ENCODE measurements around the gene F2. TPM values are rescaled to one million over a fixed set of nuclear protein-coding genes. Genes with fewer than 3 reads are reported as not detected.

F2 gene
- total RNA-seq, 2 donors from 2014 or later, result 1.8 TPM; not detected in 1

DNA sequence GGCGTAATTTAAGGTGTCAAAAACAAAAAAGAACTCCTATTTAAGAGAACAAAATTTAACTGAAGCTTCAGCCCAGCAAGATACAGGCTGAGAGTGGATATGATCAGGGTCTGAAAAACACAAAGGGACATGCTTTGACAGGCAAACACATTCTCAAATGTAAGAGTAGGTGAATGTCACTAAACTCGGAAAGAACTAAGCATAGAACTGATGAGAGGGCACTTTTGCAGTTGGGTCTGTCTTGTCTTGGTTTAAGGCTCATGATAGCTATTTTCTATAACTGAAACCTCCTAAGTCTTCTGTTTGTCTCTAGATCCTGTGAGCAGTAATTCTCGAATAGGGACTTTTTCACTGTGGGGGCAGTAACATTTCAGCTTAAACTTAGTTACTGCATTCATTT is 27.0 kb downstream of the F2 start:
- peaks cover 0 to 18% of the 10 kb centered on the region in 2 donors for H3K36me3 ChIP-seq
- 83% methylated on average over 3 of the region's 3 CpGs for WGBS
- intact Hi-C loops (cut with DNase I), result no loop called here
- no peak for TF ChIP-seq POLR2AphosphoS5 (IDR thresholded peaks at IDR 0.05)
- no peak for TF ChIP-seq POLR2A (IDR thresholded peaks at IDR 0.05)
- TF ChIP-seq, protein P1, sequence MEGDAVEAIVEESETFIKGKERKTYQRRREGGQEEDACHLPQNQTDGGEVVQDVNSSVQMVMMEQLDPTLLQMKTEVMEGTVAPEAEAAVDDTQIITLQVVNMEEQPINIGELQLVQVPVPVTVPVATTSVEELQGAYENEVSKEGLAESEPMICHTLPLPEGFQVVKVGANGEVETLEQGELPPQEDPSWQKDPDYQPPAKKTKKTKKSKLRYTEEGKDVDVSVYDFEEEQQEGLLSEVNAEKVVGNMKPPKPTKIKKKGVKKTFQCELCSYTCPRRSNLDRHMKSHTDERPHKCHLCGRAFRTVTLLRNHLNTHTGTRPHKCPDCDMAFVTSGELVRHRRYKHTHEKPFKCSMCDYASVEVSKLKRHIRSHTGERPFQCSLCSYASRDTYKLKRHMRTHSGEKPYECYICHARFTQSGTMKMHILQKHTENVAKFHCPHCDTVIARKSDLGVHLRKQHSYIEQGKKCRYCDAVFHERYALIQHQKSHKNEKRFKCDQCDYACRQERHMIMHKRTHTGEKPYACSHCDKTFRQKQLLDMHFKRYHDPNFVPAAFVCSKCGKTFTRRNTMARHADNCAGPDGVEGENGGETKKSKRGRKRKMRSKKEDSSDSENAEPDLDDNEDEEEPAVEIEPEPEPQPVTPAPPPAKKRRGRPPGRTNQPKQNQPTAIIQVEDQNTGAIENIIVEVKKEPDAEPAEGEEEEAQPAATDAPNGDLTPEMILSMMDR (IDR thresholded peaks at IDR 0.05), result no peak
- H3K4me3 ChIP-seq, result no peak overlapping the region
- no peaks in the 10 kb centered on the region for H3K27me3 ChIP-seq (replicated peaks; ENCODE audit: insufficient read depth)
- H3K27ac ChIP-seq, result no peak overlapping the region
- no peaks in the 10 kb centered on the region for H3K9me3 ChIP-seq
- DNase-seq (ENCODE audit: low spot score), result no peak
- H3K4me1 ChIP-seq (replicated peaks), result no peaks in the 10 kb centered on the region

DNA sequence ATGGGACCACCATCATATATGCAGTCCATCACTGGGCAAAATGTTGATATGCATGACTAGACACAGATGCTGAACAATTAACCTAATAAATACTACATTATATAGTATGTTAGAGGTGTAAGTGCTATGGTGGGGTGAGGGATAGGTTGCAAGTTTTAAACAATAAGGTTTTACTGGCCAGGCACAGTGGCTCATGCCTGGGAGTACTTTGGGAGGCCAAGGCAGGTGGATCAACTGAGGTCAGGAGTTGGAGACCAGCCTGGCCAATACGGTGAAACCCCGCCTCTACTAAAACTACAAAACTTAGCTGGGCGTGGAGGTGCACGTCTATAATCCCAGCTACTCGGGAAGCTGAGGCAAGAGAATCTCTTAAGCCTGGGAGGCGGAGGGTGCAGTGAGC is 28.1 kb downstream of the F2 start:
- DNase-seq (ENCODE audit: low spot score), result no peak
- no peaks in the 10 kb centered on the region for H3K4me1 ChIP-seq (replicated peaks)
- intact Hi-C loops (cut with DNase I), result no loop called here
- no peaks in the 10 kb centered on the region for H3K9me3 ChIP-seq
- H3K36me3 ChIP-seq, result peaks cover 0 to 21% of the 10 kb centered on the region in 2 donors
- 94% methylated on average over 6 of the region's 6 CpGs for WGBS
- TF ChIP-seq, protein P1 (IDR thresholded peaks at IDR 0.05), result no peak
- TF ChIP-seq POLR2AphosphoS5 (IDR thresholded peaks at IDR 0.05) (no peak), POLR2A (IDR thresholded peaks at IDR 0.05) (no peak)
- H3K27me3 ChIP-seq (replicated peaks; ENCODE audit: insufficient read depth), result no peaks in the 10 kb centered on the region
- no peak overlapping the region for H3K4me3 ChIP-seq
- no peak overlapping the region for H3K27ac ChIP-seq

- H3K36me3 ChIP-seq, result peaks cover 4 to 8% of the 10 kb centered on the region in 2 donors
- no peak for DNase-seq (ENCODE audit: low spot score)
- H3K4me1 ChIP-seq (replicated peaks), result no peaks in the 10 kb centered on the region
- no peaks in the 10 kb centered on the region for H3K9me3 ChIP-seq
- H3K4me3 ChIP-seq, result no peak overlapping the region
- H3K27ac ChIP-seq, result no peak overlapping the region
- intact Hi-C loops (cut with DNase I), result no loop called here
- H3K27me3 ChIP-seq (replicated peaks; ENCODE audit: insufficient read depth), result no peaks in the 10 kb centered on the region
- TF ChIP-seq POLR2A (IDR thresholded peaks at IDR 0.05) (no peak), POLR2AphosphoS5 (IDR thresholded peaks at IDR 0.05) (no peak)
- TF ChIP-seq, protein P1 (IDR thresholded peaks at IDR 0.05), result no peak
Measured at GRCh38 chr11:46755962-46756361, 36.9 kb downstream of the F2 start.

GRCh38 chr11:46759196-46759595 is 40.2 kb downstream of the F2 start:
- H3K36me3 ChIP-seq, result peaks cover 4 to 8% of the 10 kb centered on the region in 2 donors

More at GRCh38 chr11:46759196-46759595, 40.2 kb downstream of the F2 start:
- no peak for DNase-seq (ENCODE audit: low spot score)
- H3K4me1 ChIP-seq (replicated peaks), result no peaks in the 10 kb centered on the region
- intact Hi-C loops (cut with DNase I), result no loop called here
- H3K27me3 ChIP-seq (replicated peaks; ENCODE audit: insufficient read depth), result no peaks in the 10 kb centered on the region
- WGBS, result 94% methylated on average over 6 of the region's 6 CpGs
- no peak overlapping the region for H3K4me3 ChIP-seq
- H3K27ac ChIP-seq, result no peak overlapping the region
- TF ChIP-seq POLR2AphosphoS5 (IDR thresholded peaks at IDR 0.05) (no peak), POLR2A (IDR thresholded peaks at IDR 0.05) (no peak)
- TF ChIP-seq, protein P1 (IDR thresholded peaks at IDR 0.05), result no peak
- H3K9me3 ChIP-seq, result no peaks in the 10 kb centered on the region

Measured in prostate gland (tissue), 2 donors.